HepG2 (cell line): ENCODE results near the gene SH2D3C. TPM values are rescaled to one million over a fixed set of nuclear protein-coding genes. Genes with fewer than 3 reads are reported as not detected.
A peak's percentile ranks its signal among the peaks of the same experiment; 100 is the strongest.

ENCODE experiments used
- AHR ChIP-seq: IDR thresholded peaks from 2 replicates; pipeline ENCODE4 v1.6.1; 2018; ENCODE audit warnings: missing genetic modification reagents, missing compliant biosample characterization
- CBFB ChIP-seq: sonication (generic); formaldehyde crosslinking; IDR thresholded peaks from 2 replicates; pipeline ENCODE4 v1.4.0; 2020; ENCODE audit warnings: missing genetic modification reagents
- KDM5B ChIP-seq: sonication (generic); formaldehyde crosslinking; IDR thresholded peaks from 2 replicates; pipeline ENCODE4 v1.4.0; 2020; ENCODE audit warnings: missing genetic modification reagents, mild to moderate bottlenecking, borderline replicate concordance
- MBD4 ChIP-seq: IDR thresholded peaks from 2 replicates; pipeline ENCODE4 v1.6.1; 2012; ENCODE audit warnings: low read length, inconsistent platforms, borderline replicate concordance
- SMYD3 ChIP-seq: sonication (generic); formaldehyde crosslinking; IDR thresholded peaks from 2 replicates; pipeline ENCODE4 v1.8.1; 2023; ENCODE audit warnings: mild to moderate bottlenecking, missing genetic modification reagents
- ZMYM3 ChIP-seq: sonication (generic); formaldehyde crosslinking; IDR thresholded peaks from 2 replicates; pipeline ENCODE4 v1.5.1; 2020; ENCODE audit warnings: mild to moderate bottlenecking, missing genetic modification reagents
- ZNF543 ChIP-seq: sonication (generic); formaldehyde crosslinking; IDR thresholded peaks from 2 replicates; pipeline ENCODE4 v1.4.0; 2020; ENCODE audit warnings: mild to moderate bottlenecking, missing genetic modification reagents
- ZNF75D ChIP-seq: sonication (generic); formaldehyde crosslinking; IDR thresholded peaks from 2 replicates; pipeline ENCODE4 v1.8.1; 2023; ENCODE audit warnings: missing genetic modification reagents, mild to moderate bottlenecking, borderline replicate concordance
- ZSCAN31 ChIP-seq: sonication (generic); formaldehyde crosslinking; IDR thresholded peaks from 2 replicates; pipeline ENCODE4 v1.5.0; 2020; ENCODE audit warnings: low read depth, mild to moderate bottlenecking, missing genetic modification reagents
- polyA plus RNA-seq, 8 experiments: library from polyadenylated mRNA; depleted of rRNA in 3 of 8; stranded (reverse) in 7 of 8; unstranded in 1 of 8; fragments of >200 nt; fragmentation: Illumina TruSeq in 4 of 8; extraction: Trizol in 4 of 8; gene quantifications; 2 replicates each; pipeline versions ENCODE4 v1.2.1 to v1.2.3, GENCODE V29; 2011 to 2016; ENCODE audit warnings: low read depth in 4 of 8, missing spikeins in 1 of 8, mixed read lengths in 1 of 8; ENCODE audit not compliant: insufficient read depth in 1 of 8
- total RNA-seq, 5 experiments: library from RNA; depleted of rRNA; stranded (reverse); fragments of >200 nt; fragmentation: Illumina TruSeq; extraction: Trizol; gene quantifications; 2 replicates each; pipeline ENCODE4 v1.2.3, GENCODE V29; 2016; ENCODE audit warnings: low read depth in 1 of 5
- TF ChIP-seq, protein P1 (sequence below): IDR thresholded peaks from 2 replicates; pipeline ENCODE4 v1.6.1; 2012; ENCODE audit warnings: low read depth, low read length, improper control_type of control experiment
- TF ChIP-seq, protein P2 (sequence below): sonication (generic); formaldehyde crosslinking; IDR thresholded peaks from 2 replicates; pipeline ENCODE4 v1.8.1; 2023; ENCODE audit warnings: missing genetic modification reagents, mild to moderate bottlenecking, borderline replicate concordance
- TF ChIP-seq, protein P3 (sequence below): sonication (generic); formaldehyde crosslinking; IDR thresholded peaks from 2 replicates; pipeline ENCODE4 v1.4.0; 2020; ENCODE audit warnings: missing genetic modification reagents
- TF ChIP-seq, protein P4 (sequence below): sonication (generic); formaldehyde crosslinking; IDR thresholded peaks from 2 replicates; pipeline ENCODE4 v1.8.0; 2022; ENCODE audit warnings: missing genetic modification reagents, mild to moderate bottlenecking, moderate library complexity, borderline replicate concordance
- TF ChIP-seq, protein P5 (sequence below): sonication (generic); formaldehyde crosslinking; IDR thresholded peaks from 2 replicates; pipeline ENCODE4 v1.5.0; 2020; ENCODE audit warnings: missing genetic modification reagents, mild to moderate bottlenecking, borderline replicate concordance
- TF ChIP-seq, protein P6 (sequence below): sonication (generic); formaldehyde crosslinking; IDR thresholded peaks from 2 replicates; pipeline ENCODE4 v1.4.0; 2020; ENCODE audit warnings: missing genetic modification reagents
- TF ChIP-seq, protein P7 (sequence below): sonication (generic); formaldehyde crosslinking; IDR thresholded peaks from 2 replicates; pipeline ENCODE4 v1.5.0; 2020; ENCODE audit warnings: missing genetic modification reagents

SH2D3C gene
- total and polyA plus RNA-seq, 2 of the 13 experiments (the other 11 are each of a cell fraction or from before 2014, with no cell fraction given): not detected

DNA sequence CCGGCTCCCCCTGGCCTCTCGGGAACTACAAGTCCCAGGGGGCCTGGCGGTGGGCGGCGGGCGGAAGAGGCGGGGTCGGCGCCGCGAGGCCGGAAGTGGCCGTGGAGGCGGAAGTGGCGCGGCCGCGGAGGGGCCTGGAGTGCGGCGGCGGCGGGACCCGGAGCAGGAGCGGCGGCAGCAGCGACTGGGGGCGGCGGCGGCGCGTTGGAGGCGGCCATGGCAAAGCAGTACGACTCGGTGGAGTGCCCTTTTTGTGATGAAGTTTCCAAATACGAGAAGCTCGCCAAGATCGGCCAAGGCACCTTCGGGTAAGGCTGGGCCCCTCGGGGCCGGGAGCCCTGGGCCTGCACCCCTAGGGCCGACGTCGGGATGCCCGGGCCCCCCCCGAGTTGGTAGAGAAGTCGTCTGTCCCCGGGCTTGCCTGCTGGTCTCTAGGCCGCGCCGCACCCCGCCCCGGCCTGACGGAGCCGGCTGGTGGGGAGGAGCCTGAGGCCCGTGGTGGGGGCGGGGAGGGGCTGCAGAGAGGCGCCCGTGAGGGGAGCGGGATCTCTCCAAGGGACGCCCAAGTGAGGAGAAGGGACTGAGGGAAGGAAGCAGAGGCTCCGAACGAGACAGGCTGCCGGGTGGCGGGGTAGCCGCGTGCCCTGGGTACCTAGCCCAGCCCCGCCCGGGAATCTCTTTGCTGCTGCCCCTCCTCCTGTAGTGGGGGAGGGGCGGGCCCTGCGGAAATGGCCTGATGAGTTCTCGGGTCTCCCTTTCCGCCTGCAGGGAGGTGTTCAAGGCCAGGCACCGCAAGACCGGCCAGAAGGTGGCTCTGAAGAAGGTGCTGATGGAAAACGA lies 7.7 kb upstream of the SH2D3C start, which contains the start of gene CDK9 (continued):
- TF ChIP-seq, protein P1, sequence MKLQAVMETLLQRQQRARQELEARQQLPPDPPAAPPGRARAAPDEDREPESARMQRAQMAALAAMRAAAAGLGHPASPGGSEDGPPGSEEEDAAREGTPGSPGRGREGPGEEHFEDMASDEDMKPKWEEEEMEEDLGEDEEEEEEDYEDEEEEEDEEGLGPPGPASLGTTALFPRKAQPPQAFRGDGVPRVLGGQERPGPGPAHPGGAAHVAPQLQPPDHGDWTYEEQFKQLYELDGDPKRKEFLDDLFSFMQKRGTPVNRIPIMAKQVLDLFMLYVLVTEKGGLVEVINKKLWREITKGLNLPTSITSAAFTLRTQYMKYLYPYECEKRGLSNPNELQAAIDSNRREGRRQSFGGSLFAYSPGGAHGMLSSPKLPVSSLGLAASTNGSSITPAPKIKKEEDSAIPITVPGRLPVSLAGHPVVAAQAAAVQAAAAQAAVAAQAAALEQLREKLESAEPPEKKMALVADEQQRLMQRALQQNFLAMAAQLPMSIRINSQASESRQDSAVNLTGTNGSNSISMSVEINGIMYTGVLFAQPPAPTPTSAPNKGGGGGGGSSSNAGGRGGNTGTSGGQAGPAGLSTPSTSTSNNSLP: no peak
- TF ChIP-seq, protein P2, sequence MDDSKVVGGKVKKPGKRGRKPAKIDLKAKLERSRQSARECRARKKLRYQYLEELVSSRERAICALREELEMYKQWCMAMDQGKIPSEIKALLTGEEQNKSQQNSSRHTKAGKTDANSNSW (CRISPR knock-in tag): no peak
- TF ChIP-seq AHR (CRISPR knock-in tag) (no peak), ZNF75D (no peak), SMYD3 (no peak), ZMYM3 (CRISPR knock-in tag) (no peak; the same call in 1 of the 2 replicates), KDM5B (CRISPR knock-in tag) (peak; percentile 38; the same call in 1 of the 2 replicates), CBFB (CRISPR knock-in tag) (no peak), MBD4 (no peak), ZSCAN31 (0 out of 2 replicates have a peak, but pooled peaks have one; percentile 37), ZNF543 (0 out of 2 replicates have a peak, but pooled peaks have one; percentile 39)
- TF ChIP-seq, protein P3, sequence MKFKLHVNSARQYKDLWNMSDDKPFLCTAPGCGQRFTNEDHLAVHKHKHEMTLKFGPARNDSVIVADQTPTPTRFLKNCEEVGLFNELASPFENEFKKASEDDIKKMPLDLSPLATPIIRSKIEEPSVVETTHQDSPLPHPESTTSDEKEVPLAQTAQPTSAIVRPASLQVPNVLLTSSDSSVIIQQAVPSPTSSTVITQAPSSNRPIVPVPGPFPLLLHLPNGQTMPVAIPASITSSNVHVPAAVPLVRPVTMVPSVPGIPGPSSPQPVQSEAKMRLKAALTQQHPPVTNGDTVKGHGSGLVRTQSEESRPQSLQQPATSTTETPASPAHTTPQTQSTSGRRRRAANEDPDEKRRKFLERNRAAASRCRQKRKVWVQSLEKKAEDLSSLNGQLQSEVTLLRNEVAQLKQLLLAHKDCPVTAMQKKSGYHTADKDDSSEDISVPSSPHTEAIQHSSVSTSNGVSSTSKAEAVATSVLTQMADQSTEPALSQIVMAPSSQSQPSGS (CRISPR knock-in tag): no peak
- TF ChIP-seq, protein P4, sequence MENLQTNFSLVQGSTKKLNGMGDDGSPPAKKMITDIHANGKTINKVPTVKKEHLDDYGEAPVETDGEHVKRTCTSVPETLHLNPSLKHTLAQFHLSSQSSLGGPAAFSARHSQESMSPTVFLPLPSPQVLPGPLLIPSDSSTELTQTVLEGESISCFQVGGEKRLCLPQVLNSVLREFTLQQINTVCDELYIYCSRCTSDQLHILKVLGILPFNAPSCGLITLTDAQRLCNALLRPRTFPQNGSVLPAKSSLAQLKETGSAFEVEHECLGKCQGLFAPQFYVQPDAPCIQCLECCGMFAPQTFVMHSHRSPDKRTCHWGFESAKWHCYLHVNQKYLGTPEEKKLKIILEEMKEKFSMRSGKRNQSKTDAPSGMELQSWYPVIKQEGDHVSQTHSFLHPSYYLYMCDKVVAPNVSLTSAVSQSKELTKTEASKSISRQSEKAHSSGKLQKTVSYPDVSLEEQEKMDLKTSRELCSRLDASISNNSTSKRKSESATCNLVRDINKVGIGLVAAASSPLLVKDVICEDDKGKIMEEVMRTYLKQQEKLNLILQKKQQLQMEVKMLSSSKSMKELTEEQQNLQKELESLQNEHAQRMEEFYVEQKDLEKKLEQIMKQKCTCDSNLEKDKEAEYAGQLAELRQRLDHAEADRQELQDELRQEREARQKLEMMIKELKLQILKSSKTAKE (CRISPR knock-in tag): no peak
- TF ChIP-seq, protein P5, sequence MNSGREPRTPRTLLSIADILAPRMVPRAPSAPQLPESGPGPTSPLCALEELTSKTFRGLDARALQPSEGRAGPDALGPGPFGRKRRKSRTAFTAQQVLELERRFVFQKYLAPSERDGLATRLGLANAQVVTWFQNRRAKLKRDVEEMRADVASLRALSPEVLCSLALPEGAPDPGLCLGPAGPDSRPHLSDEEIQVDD: no peak
- TF ChIP-seq, protein P6, sequence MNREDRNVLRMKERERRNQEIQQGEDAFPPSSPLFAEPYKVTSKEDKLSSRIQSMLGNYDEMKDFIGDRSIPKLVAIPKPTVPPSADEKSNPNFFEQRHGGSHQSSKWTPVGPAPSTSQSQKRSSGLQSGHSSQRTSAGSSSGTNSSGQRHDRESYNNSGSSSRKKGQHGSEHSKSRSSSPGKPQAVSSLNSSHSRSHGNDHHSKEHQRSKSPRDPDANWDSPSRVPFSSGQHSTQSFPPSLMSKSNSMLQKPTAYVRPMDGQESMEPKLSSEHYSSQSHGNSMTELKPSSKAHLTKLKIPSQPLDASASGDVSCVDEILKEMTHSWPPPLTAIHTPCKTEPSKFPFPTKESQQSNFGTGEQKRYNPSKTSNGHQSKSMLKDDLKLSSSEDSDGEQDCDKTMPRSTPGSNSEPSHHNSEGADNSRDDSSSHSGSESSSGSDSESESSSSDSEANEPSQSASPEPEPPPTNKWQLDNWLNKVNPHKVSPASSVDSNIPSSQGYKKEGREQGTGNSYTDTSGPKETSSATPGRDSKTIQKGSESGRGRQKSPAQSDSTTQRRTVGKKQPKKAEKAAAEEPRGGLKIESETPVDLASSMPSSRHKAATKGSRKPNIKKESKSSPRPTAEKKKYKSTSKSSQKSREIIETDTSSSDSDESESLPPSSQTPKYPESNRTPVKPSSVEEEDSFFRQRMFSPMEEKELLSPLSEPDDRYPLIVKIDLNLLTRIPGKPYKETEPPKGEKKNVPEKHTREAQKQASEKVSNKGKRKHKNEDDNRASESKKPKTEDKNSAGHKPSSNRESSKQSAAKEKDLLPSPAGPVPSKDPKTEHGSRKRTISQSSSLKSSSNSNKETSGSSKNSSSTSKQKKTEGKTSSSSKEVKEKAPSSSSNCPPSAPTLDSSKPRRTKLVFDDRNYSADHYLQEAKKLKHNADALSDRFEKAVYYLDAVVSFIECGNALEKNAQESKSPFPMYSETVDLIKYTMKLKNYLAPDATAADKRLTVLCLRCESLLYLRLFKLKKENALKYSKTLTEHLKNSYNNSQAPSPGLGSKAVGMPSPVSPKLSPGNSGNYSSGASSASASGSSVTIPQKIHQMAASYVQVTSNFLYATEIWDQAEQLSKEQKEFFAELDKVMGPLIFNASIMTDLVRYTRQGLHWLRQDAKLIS: no peak
- TF ChIP-seq, protein P7, sequence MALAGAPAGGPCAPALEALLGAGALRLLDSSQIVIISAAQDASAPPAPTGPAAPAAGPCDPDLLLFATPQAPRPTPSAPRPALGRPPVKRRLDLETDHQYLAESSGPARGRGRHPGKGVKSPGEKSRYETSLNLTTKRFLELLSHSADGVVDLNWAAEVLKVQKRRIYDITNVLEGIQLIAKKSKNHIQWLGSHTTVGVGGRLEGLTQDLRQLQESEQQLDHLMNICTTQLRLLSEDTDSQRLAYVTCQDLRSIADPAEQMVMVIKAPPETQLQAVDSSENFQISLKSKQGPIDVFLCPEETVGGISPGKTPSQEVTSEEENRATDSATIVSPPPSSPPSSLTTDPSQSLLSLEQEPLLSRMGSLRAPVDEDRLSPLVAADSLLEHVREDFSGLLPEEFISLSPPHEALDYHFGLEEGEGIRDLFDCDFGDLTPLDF (CRISPR knock-in tag): no peak
